B cell (primary cell): Measurements from ENCODE around the gene MAGI2. TPM values are rescaled to one million over a fixed set of nuclear protein-coding genes. Genes with fewer than 3 reads are reported as not detected.

ENCODE experiments used
- ATAC-seq: fragments of 200-7000 bp; cut with Tn5 transposase; one replicate; pipeline ENCODE4 v1.10.0; 2021; ENCODE audit warnings: low read depth, mild to moderate bottlenecking, moderate number of reproducible peaks, moderate library complexity
- CTCF ChIA-PET: fragments of 350-600 bp; sonication (Branson Sonifier 250); formaldehyde crosslinking; loops from one replicate; lab custom pipeline; 2021; ENCODE audit warnings: antibody characterized with exemption, inconsistent platforms; lab: Charles Lee
- POLR2A ChIA-PET: fragments of 350-600 bp; sonication (Branson Sonifier 250); formaldehyde crosslinking; loops from one replicate; lab custom pipeline; 2021; ENCODE audit warnings: antibody characterized with exemption; lab: Charles Lee
- DNase-seq: peaks from one replicate; pipeline ENCODE4 v3.0.0; 2013
- H2AFZ ChIP-seq: 2 replicates; pipeline ENCODE4 v1.6.1; 2012; ENCODE audit warnings: mild to moderate bottlenecking, low read depth, low read length; ENCODE audit not compliant: insufficient read depth, poor library complexity, severe bottlenecking
- H3K27ac ChIP-seq, 2 donors: 1 replicate in 1 of 2; 2 replicates in 1 of 2; pipeline ENCODE4 v1.5.1; 2012 to 2013; ENCODE audit warnings: low read length in 2 of 2, mild to moderate bottlenecking in 2 of 2, moderate library complexity in 1 of 2
- H3K27me3 ChIP-seq, 4 experiments: fragments of 200-600 bp in 1 of 4; sonication (generic) in 1 of 4; replicated peaks in 1 of 4; 1 replicate in 2 of 4; 2 replicates in 2 of 4; pipeline versions ENCODE4 v1.6.1 to v1.7.0; 2013 to 2016; ENCODE audit warnings: low read length in 3 of 4, mild to moderate bottlenecking in 2 of 4, mixed read lengths in 1 of 4, moderate library complexity in 1 of 4; ENCODE audit not compliant: insufficient read depth in 4 of 4, control insufficient read depth in 3 of 4; ENCODE audit errors: control extremely low read depth in 1 of 4
- H3K36me3 ChIP-seq, 2 experiments: replicated peaks in 1 of 2; 1 replicate in 1 of 2; 2 replicates in 1 of 2; pipeline versions ENCODE4 v1.6.1 to v1.7.1; 2013; ENCODE audit warnings: low read length in 1 of 2; ENCODE audit not compliant: insufficient read depth in 2 of 2, control insufficient read depth in 1 of 2; ENCODE audit errors: control extremely low read depth in 1 of 2, extremely low read depth in 1 of 2
- H3K4me1 ChIP-seq, 2 donors: fragments of 200-600 bp in 1 of 2; sonication (generic) in 1 of 2; 1 replicate in 1 of 2; 2 replicates in 1 of 2; pipeline versions ENCODE4 v1.5.1 to v1.6.1; 2013 to 2017; ENCODE audit warnings: low read length in 2 of 2; ENCODE audit not compliant: control insufficient read depth in 2 of 2, insufficient read depth in 2 of 2
- H3K4me2 ChIP-seq: replicated peaks from 2 replicates; pipeline ENCODE3; 2012; ENCODE audit warnings: mild to moderate bottlenecking, low read depth, low read length; ENCODE audit not compliant: poor library complexity, severe bottlenecking
- H3K4me3 ChIP-seq, 5 experiments: fragments of 200-600 bp in 1 of 5; sonication (generic) in 1 of 5; 1 replicate in 3 of 5; 2 replicates in 2 of 5; pipeline versions ENCODE4 v1.5.1 to v1.7.0; 2011 to 2016; ENCODE audit warnings: low read length in 4 of 5, mild to moderate bottlenecking in 4 of 5, low read depth in 2 of 5, control low read depth in 1 of 5, moderate library complexity in 1 of 5; ENCODE audit not compliant: insufficient read depth in 1 of 5; ENCODE audit errors: control extremely low read depth in 1 of 5, extremely low read depth in 1 of 5
- H3K79me2 ChIP-seq: fragments of 200-600 bp; sonication (generic); one replicate; pipeline ENCODE4 v1.6.0; 2016; ENCODE audit warnings: low read length; ENCODE audit not compliant: control insufficient read depth, insufficient read depth
- H3K9ac ChIP-seq: fragments of 200-600 bp; sonication (generic); 2 replicates; pipeline ENCODE4 v1.6.1; 2017; ENCODE audit warnings: mild to moderate bottlenecking, low read length, moderate library complexity
- H3K9me3 ChIP-seq, 3 donors: one replicate each; pipeline versions ENCODE4 v1.6.1 to v1.7.1; 2013; ENCODE audit warnings: low read length in 2 of 3; ENCODE audit not compliant: control insufficient read depth in 2 of 3, insufficient read depth in 1 of 3; ENCODE audit errors: control extremely low read depth in 1 of 3
- H4K20me1 ChIP-seq: 2 replicates; pipeline ENCODE4 v1.6.0; 2012; ENCODE audit warnings: mild to moderate bottlenecking, low read length; ENCODE audit not compliant: insufficient read depth, control insufficient read depth, poor library complexity, severe bottlenecking
- H3K27ac Mint-ChIP-seq: one replicate; pipeline ENCODE4 v1.8.0; 2021; ENCODE audit warnings: mixed read lengths
- H3K27me3 Mint-ChIP-seq: one replicate; pipeline ENCODE4 v1.8.0; 2021; ENCODE audit warnings: mixed read lengths
- H3K4me1 Mint-ChIP-seq: one replicate; pipeline ENCODE4 v1.8.0; 2021; ENCODE audit warnings: mixed read lengths
- H3K4me3 Mint-ChIP-seq: one replicate; pipeline ENCODE4 v1.8.0; 2021; ENCODE audit warnings: mixed read lengths
- H3K9me3 Mint-ChIP-seq: one replicate; pipeline ENCODE4 v1.8.0; 2022; ENCODE audit warnings: mixed read lengths; ENCODE audit not compliant: insufficient read depth
- CTCF ChIP-seq: fragments of 200-600 bp; IDR thresholded peaks from one replicate; pipeline ENCODE4 v1.8.0; 2022; ENCODE audit warnings: antibody characterized with exemption, mild to moderate bottlenecking
- EZH2 ChIP-seq: IDR thresholded peaks from 2 replicates; pipeline ENCODE4 v1.6.1; 2012; ENCODE audit warnings: borderline replicate concordance, low read depth, mild to moderate bottlenecking, moderate library complexity, low read length; ENCODE audit not compliant: insufficient read depth, poor library complexity, severe bottlenecking
- WGBS: methylation state at CpG from one replicate; pipeline ENCODE4 v1.1.5; 2013; ENCODE audit warnings: missing lambda C conversion rate; ENCODE audit not compliant: insufficient coverage; 5-methylcytosine and 5-hydroxymethylcytosine counted together
- intact Hi-C: fragments of 100-400 bp; cut with micrococcal nuclease; formaldehyde crosslinking; loops from one replicate; pipeline ENCODE4 v1.10.0; 2022
- polyA plus RNA-seq: library from polyadenylated mRNA; depleted of rRNA; stranded (reverse); fragments of >200 nt; gene quantifications from 2 replicates; pipeline ENCODE4 v1.2.3, GENCODE V29; 2012
- total RNA-seq, 2 donors: library from RNA; stranded (reverse); fragments of 120-200 nt in 1 of 2; gene quantifications; 1 replicate in 1 of 2; 2 replicates in 1 of 2; pipeline versions ENCODE4 v1.2.3 to v1.2.4, GENCODE V29; 2013 to 2022

Gene MAGI2
- total and polyA plus RNA-seq, 2 donors (not counting 1 experiment from before 2014, with no cell fraction given) = 0.16 to 0.64 TPM

GRCh38 chr7:79036356-79036755 is 417.1 kb downstream of the MAGI2 start:
- no peak overlapping the region for H3K4me3 ChIP-seq
- Mint-ChIP-seq H3K27ac (no peak overlapping the region), H3K4me1 (no peaks in the 10 kb centered on the region), H3K9me3 (no peaks in the 10 kb centered on the region), H3K27me3 (no peaks in the 10 kb centered on the region), H3K4me3 (no peak overlapping the region)
- ChIA-PET POLR2A (no interaction called here), CTCF (no interaction called here)
- no peaks in the 10 kb centered on the region for H3K79me2 ChIP-seq
- no peaks in the 10 kb centered on the region for H4K20me1 ChIP-seq
- H3K9ac ChIP-seq = no peak overlapping the region
- TF ChIP-seq CTCF = no peak
- no peak for TF ChIP-seq EZH2
- H3K9me3 ChIP-seq = no peaks in the 10 kb centered on the region
- H3K36me3 ChIP-seq = no peaks in the 10 kb centered on the region
- no peak for ATAC-seq
- no peak overlapping the region for H3K4me2 ChIP-seq
- intact Hi-C loops = no loop called here
- no peak overlapping the region for H2AFZ ChIP-seq
- no peaks in the 10 kb centered on the region for H3K4me1 ChIP-seq
- no CpG with 5 or more reads among the region's 2 CpGs for WGBS
- DNase-seq = no peak
- H3K27me3 ChIP-seq = no peaks in the 10 kb centered on the region
- H3K27ac ChIP-seq = no peak overlapping the region

GRCh38 chr7:79035858-79036257 is 417.6 kb downstream of the MAGI2 start:
- ATAC-seq = no peak
- Mint-ChIP-seq H3K27ac (no peak overlapping the region), H3K4me1 (no peaks in the 10 kb centered on the region)

More at GRCh38 chr7:79035858-79036257, 417.6 kb downstream of the MAGI2 start:
- Histone ChIP-seq H3K79me2 (no peaks in the 10 kb centered on the region), H3K9me3 (no peaks in the 10 kb centered on the region), H3K4me2 (no peak overlapping the region), H3K4me1 (no peaks in the 10 kb centered on the region), H3K9ac (no peak overlapping the region), H3K27ac (no peak overlapping the region), H3K27me3 (no peaks in the 10 kb centered on the region), H4K20me1 (no peaks in the 10 kb centered on the region), H3K4me3 (no peak overlapping the region), H2AFZ (no peak overlapping the region), H3K36me3 (no peaks in the 10 kb centered on the region)
- no peak for TF ChIP-seq CTCF
- POLR2A ChIA-PET = no interaction called here
- no peaks in the 10 kb centered on the region for H3K27me3 Mint-ChIP-seq
- WGBS = no CpG with 5 or more reads among the region's 3 CpGs
- intact Hi-C loops = no loop called here
- no peaks in the 10 kb centered on the region for H3K9me3 Mint-ChIP-seq
- no peak for DNase-seq
- H3K4me3 Mint-ChIP-seq = no peak overlapping the region
- CTCF ChIA-PET = no interaction called here
